Activated naive CD8-positive, alpha-beta T cell treated with anti-CD3 and anti-CD28 coated beads, Interleukin-2, amount 50 U/mL, for 16 hours (primary cell): ENCODE measurements around the gene INIP.
"Not testable (repeated sequence)": the region's sequence is repeated elsewhere in the genome, so short reads cannot be mapped to it uniquely, and the experiment has no call there.

Source experiments
- DNase-seq: peaks from one replicate; pipeline ENCODE4 v3.0.0-alpha.2; 2020; ENCODE audit warnings: low read depth, low spot score

INIP gene

GRCh38 chr9:112673221-112673620 lies 44.7 kb downstream of the INIP start:
- DNase-seq: not testable (repeated sequence)

- DNase-seq: no peak
These were observed 46.8 kb downstream of the INIP start for GRCh38 chr9:112670991-112671625.

- no peak for DNase-seq
These were observed 48.6 kb downstream of the INIP start for GRCh38 chr9:112669326-112669725.

- DNase-seq: no peak
These were observed 52.6 kb downstream of the INIP start for GRCh38 chr9:112665347-112665746.

GRCh38 chr9:112664531-112664930 lies 53.4 kb downstream of the INIP start:
- no peak for DNase-seq

GRCh38 chr9:112663681-112664080 lies 54.2 kb downstream of the INIP start:
- no peak for DNase-seq

- DNase-seq: no peak
These were observed 58.0 kb downstream of the INIP start for GRCh38 chr9:112659906-112660305.

GRCh38 chr9:112655668-112656067 lies 62.2 kb downstream of the INIP start:
- DNase-seq: no peak

GRCh38 chr9:112654282-112654681 lies 63.6 kb downstream of the INIP start:
- DNase-seq: no peak

GRCh38 chr9:112648624-112649023 lies 69.3 kb downstream of the INIP start:
- DNase-seq: no peak

- no peak for DNase-seq
These were observed 70.3 kb downstream of the INIP start for GRCh38 chr9:112647596-112647995.

GRCh38 chr9:112642126-112642525 lies 75.8 kb downstream of the INIP start:
- no peak for DNase-seq

GRCh38 chr9:112640311-112640710 lies 77.6 kb downstream of the INIP start:
- DNase-seq: no peak
